AG09309 (cell line): ENCODE measurements around the gene SLC49A3.
"Not testable (repeated sequence)": the region's sequence is repeated elsewhere in the genome, so short reads cannot be mapped to it uniquely, and the experiment has no call there.

Experiments
- DNase-seq: peaks from one replicate; pipeline ENCODE4 v3.0.0-alpha.2; 2010; ENCODE audit warnings: low read depth
- H3K4me3 ChIP-seq: 2 replicates; pipeline ENCODE4 v1.5.1; 2011; ENCODE audit warnings: mild to moderate bottlenecking, low read depth, low read length, moderate library complexity; ENCODE audit not compliant: control insufficient read depth
- CTCF ChIP-seq: IDR thresholded peaks from 2 replicates; pipeline ENCODE4 v1.5.1; 2011; ENCODE audit warnings: mild to moderate bottlenecking, low read depth, low read length, inconsistent platforms; ENCODE audit not compliant: insufficient read depth, control insufficient read depth; ENCODE audit errors: missing control alignments

SLC49A3 gene

GRCh38 chr4:637536-638280, 51.2 kb downstream of the SLC49A3 start:
- TF ChIP-seq CTCF, result no peak
- H3K4me3 ChIP-seq, result no peak overlapping the region
- DNase-seq, result no peak

- DNase-seq, result no peak
- no peak for TF ChIP-seq CTCF
Measured at GRCh38 chr4:636628-637159, 52.3 kb downstream of the SLC49A3 start.

GRCh38 chr4:635851-636627, 52.9 kb downstream of the SLC49A3 start:
- no peak for TF ChIP-seq CTCF
- DNase-seq, result no peak
- no peak overlapping the region for H3K4me3 ChIP-seq

More at GRCh38 chr4:636628-637159, 52.3 kb downstream of the SLC49A3 start:
- H3K4me3 ChIP-seq, result no peak overlapping the region

- H3K4me3 ChIP-seq, DNase-seq: not testable (repeated sequence)
Measured at GRCh38 chr4:635066-635835, 53.7 kb downstream of the SLC49A3 start.

DNA sequence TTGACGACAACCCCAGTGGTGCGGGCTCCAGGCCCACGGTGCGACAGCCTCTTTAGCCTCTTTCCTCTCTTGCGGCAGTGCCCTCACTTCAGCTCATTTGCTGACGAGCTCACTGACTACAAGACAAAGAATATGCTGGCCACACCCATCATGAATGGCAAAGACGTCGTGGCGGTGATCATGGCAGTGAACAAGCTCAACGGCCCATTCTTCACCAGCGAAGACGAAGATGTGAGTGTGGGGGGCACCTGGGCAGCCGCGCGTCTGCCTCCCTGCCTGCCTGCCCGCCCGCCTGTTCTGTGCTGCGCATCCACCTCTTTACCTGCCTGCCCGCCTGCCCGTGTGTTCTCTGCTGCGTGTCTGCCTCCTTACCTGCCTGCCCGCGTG, 54.4 kb downstream of the SLC49A3 start:
- no peak overlapping the region for H3K4me3 ChIP-seq
- no peak for TF ChIP-seq CTCF
- no peak for DNase-seq

- no peak for TF ChIP-seq CTCF
- DNase-seq, result no peak
- no peak overlapping the region for H3K4me3 ChIP-seq
Measured at GRCh38 chr4:633976-634598, 54.9 kb downstream of the SLC49A3 start.

DNA sequence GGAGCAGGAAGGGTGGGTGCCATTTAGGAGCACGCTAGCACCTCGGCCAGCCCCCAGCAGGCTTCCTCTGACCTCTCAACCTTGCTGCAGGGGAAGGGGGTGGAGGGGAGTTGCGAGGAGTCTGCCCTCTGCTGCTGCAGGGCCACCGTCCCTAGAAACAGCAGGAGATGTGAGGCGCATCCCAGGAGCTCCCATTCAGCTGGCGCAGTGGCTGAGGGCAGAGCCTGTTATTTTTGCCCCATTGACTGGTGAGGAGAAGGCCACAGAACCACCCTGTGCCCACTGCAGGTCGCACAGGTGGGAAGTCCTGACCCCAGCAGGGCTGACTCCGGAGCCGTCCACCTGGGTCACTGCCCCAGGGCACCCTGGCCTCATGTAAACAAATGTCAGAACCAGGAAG, 55.5 kb downstream of the SLC49A3 start:
- H3K4me3 ChIP-seq, result no peak overlapping the region
- no peak for TF ChIP-seq CTCF
- DNase-seq, result no peak
